ENCODE data around the gene VPS13D.
A peak's percentile ranks its signal among the peaks of the same experiment; 100 is the strongest.
"Not testable (repeated sequence)": the region's sequence is repeated elsewhere in the genome, so short reads cannot be mapped to it uniquely, and the experiment has no call there.

Gene VPS13D

DNA sequence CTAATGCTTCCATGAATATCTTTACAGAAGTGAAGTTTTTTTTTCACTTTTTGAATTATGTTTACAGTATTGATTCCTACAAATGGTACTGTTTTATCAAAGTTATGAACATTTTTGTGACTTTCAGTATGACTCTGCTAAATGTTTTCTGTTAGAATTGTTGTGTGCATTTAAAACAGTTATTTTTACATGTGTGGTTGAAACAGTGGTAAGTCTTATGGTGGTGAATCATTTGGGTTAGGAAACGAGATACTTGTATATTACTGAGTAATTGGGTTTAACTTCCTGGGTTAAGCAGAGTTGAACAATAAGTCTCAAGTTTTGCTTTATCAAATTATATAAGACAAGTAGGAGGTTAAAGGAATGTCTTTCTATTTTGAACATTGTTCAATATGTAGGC, 66.8 kb downstream of the VPS13D start:
- no peak for DNase-seq

DNA sequence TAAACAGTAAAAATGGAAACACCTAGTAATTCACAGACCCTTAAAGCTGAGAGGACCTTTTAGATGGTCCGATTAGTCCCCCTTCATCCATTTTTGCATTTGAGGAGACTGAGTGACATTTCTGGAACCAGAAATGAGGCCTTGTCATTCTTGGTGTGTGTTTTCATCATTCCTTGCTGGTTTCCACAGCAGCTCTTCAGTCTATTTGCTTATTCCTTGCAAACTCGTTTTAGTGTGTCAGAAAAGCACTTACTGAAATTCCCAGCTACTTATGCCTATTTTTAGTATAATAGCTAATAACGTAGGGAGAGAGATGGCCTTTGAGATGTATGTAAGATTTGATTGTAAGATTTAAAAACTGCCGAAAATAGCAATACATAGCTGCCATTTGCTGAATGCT, 70.9 kb downstream of the VPS13D start:
- no peak for DNase-seq

DNA sequence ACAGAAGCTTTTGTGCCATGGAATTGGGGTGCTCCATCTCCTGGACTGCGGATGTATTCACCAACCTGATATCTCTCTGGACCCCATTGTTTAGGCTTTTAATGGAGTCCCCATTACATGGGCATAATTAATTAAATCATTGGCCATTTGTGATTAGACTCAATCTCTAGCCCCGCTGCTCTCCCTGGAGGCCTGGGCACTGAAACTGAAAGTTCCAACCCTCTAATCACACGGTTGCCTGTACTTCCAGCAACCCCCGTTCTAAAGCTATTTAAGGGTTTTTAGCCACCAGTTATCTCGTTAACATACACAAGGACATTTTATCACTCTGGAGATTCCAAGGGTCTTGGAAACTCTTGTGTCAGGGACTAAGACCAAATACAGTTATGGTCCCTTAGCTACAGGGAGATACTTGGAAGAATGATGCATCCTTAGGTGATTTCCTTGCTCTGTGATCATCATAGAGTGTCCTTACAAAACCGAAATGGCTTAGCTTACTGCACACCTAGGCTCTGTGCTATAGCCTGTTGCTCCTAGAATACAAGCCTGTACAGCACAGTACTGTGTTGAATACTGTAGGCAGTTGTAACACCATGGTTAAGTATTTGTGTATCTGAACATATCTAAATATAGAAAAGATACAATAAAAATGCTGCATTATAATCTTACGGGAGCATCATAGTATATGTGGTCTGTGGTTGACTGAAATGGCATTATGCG, 71.8 kb downstream of the VPS13D start:
- no peak for DNase-seq

- DNase-seq: no peak
Measured at GRCh38 chr1:12302798-12303447, 73.1 kb downstream of the VPS13D start.

GRCh38 chr1:12305377-12305776, 75.5 kb downstream of the VPS13D start:
- no peak for DNase-seq

- no peak for DNase-seq
Measured at GRCh38 chr1:12309783-12310742, 80.2 kb downstream of the VPS13D start.

GRCh38 chr1:12314333-12314903, 84.6 kb downstream of the VPS13D start:
- DNase-seq: no peak

GRCh38 chr1:12315146-12315545, 85.3 kb downstream of the VPS13D start:
- no peak for DNase-seq

DNA sequence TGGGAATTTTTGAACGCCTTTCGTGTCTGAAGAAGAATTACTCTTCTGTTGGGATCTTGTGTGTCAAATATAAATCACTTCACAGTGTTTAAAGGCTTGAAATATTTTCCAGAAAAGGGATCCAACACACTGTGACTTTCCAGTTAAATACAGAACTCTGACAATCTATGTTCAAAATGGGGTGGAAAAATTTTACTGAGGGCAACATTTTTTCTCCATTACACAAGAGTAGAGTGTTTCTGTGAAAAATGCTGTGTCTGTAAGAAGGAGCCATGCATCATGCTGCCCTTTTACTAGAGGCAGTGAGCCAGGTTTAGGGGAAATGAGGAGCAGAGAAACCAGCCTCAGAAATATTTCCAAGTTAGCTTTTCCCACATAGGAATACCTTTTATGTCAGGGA, 86.5 kb downstream of the VPS13D start:
- DNase-seq: no peak

DNA sequence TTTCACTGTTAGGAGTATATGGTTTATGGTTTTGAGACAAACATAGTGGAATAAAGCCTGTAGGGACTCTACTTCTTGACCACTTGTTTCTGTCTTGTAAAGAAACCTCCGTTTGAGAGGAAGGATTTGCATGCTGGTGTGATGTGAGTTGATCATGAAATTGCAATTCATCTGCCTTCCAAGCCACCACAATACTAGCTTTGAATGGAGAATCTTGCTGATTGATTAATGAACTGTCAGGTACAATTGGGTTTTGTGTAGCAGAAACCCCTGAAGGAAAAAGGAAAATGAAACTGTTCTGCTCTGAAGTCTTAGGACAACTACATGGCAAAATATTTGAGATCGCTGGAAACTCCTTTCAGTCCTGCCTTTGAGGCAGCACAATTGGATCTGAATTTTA, 90.7 kb downstream of the VPS13D start:
- no peak for DNase-seq

DNA sequence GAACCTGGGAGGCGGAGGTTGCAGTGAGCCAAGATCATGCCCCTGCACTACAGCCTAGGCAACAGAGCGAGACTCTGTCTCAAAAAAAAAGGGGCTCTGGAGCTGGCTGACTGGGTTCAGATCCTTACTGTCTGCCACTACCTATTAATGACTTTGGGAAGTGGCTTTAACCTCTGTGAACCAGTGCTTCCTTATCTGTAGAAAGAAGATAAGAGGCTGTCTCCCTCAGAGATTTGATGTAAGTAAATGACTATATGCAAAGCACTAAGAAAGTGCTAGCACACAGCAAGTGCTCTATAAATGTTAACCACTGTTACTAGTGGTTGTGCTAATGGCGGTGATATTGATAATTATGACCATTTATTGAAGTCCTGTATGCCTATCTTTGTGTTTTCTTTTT, 94.6 kb downstream of the VPS13D start:
- DNase-seq: no peak

DNA sequence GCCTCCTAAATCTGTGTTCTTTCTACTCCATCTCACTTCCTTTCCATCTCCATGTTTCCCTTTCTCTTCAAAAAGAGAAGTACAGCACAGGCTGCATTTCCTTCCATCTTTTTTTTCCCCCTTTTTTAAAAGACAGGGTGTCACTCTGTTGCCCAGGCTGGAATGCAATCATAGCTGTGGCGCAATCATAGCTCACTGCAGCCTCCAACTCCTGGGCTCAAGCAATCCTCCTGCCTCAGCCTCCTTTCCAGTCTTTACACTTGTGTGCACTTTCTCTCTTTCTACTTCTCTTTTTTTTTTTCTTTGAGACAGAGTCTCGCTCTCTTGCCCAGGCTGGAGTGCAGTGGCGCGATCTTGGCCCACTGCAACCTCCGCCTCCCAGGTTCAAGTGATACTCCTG, 95.1 kb downstream of the VPS13D start:
- DNase-seq: not testable (repeated sequence)

- no peak for DNase-seq
Measured at GRCh38 chr1:12326986-12327385, 97.2 kb downstream of the VPS13D start.

GRCh38 chr1:12327566-12327965, 97.7 kb downstream of the VPS13D start:
- no peak for DNase-seq

DNA sequence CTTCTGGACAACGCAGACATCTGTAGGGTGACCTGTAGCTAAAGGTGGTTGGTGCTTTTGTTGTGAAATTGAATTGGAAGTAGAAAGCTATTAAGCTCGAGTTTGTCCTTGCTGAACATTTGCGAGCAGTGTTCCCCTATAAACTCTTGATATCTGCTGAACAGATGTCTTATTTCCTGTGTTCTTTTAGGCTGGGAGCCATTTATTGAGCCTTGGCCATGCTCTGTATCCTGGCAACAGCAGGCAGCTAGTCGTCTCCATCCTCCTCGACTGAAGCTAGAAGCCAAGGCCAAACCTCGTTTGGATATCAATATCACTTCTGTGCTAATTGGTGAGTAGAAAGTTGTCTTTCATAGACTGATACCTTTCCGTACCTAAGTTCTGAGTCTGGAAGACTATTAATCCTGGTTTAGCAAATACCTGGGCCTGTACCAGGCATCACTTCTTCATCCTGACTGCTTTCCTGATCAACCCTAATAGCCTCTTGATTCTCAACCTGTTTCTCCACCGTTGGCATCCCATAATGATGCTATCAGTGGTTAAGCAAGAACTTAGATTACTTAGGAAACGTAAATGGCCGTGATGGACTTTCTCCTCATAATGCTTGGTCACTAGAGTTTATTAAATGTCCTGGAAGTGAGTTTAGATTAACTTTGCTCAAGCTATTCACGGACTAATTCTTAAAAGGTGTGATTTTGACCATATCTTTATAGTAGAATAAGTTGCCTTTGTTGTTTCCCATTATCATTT, 103.4 kb downstream of the VPS13D start:
- no peak for DNase-seq

- no peak for DNase-seq
Measured at GRCh38 chr1:12335815-12336214, 106.0 kb downstream of the VPS13D start.

DNA sequence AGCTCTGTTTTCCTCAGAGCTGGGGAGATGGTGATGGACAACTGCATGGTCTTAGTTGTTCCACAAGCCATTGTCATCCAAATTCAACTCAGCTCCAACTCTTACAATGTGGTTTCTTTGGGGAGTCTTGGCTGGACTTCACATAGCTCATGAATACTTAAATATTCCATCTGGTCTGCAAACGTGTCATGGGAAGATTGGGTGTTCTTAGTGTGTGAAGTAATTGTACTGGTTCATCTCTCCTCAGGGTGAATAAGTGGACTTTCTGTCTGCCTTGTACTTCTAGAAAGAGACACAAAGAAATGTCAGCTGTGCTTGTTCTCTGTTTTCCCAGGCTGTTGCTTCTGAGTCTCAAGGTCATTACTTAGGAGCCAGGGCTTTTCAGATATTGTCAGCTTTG, 106.6 kb downstream of the VPS13D start:
- no peak for DNase-seq

- no peak for DNase-seq
Measured at GRCh38 chr1:12338017-12338416, 108.2 kb downstream of the VPS13D start.

- no peak for DNase-seq
Measured at GRCh38 chr1:12338823-12339222, 109.0 kb downstream of the VPS13D start.

DNA sequence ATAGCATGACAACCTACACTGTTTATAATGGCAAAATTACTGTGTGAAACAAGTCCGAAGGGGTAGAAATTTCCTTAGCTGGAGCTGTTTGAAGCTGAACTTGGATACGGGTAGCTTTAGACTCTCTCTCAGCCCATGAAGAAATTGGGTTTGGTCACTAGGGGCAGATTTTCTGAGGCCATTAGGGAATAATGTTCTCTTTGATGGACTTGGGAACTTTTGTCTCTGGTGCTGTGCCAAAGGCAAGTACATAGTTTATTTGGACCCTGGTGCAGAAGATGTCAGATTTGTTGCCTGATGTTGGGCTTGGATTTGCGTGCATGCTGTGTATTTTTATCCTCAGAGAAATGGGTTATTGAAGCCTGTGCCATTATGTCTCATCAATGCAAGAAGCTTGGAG, 109.6 kb downstream of the VPS13D start:
- no peak for DNase-seq

GRCh38 chr1:12339811-12340543, 110.1 kb downstream of the VPS13D start:
- peak; percentile 59 for DNase-seq

DNA sequence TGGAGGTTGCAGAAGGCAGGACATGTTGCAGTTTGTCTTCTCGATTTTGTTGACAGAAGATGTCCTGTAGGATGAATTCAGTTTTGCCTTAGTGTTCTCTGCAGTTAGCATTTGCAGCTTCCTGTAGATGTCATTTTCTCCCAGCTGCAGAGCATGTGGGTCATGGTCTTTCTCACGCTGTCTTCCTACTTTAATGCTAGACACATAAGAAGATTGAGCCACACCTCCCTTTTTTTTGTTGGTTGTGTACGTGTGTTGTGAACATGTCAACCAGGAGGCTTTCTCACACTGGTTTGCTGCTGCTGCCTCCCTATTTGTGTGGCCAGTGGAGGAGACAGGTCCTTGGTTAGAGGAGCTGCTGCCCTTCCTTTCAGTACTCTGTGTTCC, 110.7 kb downstream of the VPS13D start:
- DNase-seq: no peak

All from NCI-H2171 (cell line).